A172 (cell line): Measurements from ENCODE around the gene ANO5. TPM values are rescaled to one million over a fixed set of nuclear protein-coding genes. Genes with fewer than 3 reads are reported as not detected.

Source experiments
- DNase-seq: peaks from one replicate; pipeline ENCODE4 v3.0.0-alpha.2; 2015; ENCODE audit warnings: low spot score
- total RNA-seq: library from RNA; depleted of rRNA; stranded (reverse); fragments of >200 nt; shearing (Covaris generic); gene quantifications from 2 replicates; pipeline ENCODE4 v1.2.3, GENCODE V29; 2014; rRNA removed

ANO5 gene, protein sequence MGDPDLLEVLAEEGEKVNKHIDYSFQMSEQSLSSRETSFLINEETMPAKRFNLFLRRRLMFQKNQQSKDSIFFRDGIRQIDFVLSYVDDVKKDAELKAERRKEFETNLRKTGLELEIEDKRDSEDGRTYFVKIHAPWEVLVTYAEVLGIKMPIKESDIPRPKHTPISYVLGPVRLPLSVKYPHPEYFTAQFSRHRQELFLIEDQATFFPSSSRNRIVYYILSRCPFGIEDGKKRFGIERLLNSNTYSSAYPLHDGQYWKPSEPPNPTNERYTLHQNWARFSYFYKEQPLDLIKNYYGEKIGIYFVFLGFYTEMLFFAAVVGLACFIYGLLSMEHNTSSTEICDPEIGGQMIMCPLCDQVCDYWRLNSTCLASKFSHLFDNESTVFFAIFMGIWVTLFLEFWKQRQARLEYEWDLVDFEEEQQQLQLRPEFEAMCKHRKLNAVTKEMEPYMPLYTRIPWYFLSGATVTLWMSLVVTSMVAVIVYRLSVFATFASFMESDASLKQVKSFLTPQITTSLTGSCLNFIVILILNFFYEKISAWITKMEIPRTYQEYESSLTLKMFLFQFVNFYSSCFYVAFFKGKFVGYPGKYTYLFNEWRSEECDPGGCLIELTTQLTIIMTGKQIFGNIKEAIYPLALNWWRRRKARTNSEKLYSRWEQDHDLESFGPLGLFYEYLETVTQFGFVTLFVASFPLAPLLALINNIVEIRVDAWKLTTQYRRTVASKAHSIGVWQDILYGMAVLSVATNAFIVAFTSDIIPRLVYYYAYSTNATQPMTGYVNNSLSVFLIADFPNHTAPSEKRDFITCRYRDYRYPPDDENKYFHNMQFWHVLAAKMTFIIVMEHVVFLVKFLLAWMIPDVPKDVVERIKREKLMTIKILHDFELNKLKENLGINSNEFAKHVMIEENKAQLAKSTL
- total RNA-seq: 0.02 and 0.14 TPM in 2 replicates

DNA sequence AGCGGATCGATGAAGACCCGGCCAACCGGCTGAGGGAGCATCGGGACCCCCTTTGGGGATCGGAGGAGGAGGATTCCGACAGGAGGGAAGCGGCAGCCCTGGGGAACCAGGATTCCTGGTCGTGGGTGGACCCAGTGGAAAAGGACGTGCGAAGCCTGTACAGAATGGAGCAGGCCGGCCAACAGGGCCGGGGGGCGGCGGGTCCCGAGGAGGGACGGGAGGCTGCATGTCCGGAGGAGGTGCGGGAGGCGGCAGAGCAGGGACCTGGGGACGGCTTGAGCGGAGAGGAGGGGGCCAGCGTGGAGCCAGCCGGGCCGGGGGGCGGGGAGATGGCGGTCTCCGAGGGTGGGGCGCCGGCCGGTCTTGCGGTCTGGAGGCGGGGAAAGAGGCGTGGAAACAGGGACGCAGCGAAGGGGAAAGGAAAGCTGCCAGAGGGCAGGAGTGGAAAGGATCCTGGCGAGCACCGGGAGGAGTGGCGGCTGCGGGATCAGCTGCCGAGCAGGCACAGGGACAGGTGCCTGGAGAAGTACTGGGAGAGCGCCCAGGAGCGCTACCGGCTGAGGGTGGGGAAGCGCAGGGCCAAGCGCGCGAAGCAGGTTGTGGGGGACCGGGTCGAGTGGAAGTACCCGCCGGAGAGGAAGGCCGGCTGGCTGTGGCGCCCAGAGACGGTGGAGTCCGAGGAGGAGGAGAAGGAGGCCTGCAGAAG, at the start of gene ANO5:
TSS of gene ANO5 (plus strand) at position 444 of the 706 bp plus-strand sequence. CDS start 408 bp downstream, outside the sequence.
- no peak for DNase-seq

DNA sequence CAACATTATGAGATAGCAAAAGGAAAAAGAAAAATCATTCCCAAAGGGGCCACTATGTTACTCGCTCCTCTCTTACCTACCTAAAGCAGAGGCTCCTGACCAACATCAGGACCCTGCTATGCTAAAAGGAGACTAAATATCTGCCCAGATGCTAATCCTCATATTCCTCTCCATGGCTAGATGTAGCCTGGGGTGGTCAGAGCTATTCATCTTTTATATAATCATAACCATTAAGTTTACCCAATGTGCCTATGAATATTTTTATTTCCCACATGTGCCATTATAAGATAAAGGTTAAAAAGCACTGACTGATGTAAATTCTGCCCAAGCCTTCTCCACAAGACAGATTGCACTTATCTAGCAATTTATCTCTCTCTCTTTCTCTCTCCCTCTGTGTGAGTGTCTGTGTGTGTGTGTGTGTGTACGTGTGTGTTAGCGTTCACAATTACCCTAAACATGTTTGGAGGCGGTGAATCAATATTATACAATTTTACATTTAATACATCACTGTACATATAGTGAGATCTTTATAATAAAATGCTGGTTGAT, 41.2 kb upstream of the ANO5 start:
- no peak for DNase-seq

DNA sequence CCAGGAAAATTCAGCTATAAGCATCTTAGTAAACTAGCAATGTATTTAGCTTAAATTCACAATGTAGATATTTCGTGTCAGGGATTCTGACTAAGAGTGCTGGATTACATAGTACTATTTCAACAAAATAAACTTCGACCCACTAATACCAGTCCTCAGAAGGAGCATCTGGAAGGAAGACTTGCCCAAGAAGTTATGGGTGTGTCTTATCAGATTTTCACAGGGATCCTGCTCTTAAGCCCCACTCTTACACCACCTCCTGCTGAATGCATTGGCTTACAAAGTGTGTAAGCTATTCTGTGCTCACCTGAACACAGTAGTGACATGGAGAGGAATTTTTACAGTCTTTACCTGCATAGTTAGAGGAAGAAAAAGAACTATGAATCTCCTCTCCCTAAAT, 35.4 kb upstream of the ANO5 start:
- DNase-seq: no peak

DNA sequence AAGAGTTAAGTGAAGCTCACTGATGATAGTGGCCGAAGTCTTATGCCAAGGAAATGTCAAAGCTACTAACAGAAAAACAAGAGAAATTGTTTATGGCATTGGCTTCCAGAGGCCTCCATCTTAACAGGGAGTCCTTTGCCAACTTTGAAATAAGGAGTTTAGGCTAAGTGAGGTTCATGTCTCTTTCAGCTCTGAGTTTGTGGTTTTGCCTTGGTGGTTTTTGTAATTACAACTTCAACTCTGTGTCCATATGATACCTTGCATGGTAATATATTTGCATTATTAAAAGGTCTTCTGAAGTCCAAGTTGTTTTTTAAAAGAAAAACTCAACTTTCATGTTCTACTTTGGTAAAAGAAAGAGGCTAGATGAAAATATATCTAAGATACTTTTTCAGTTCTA, 31.4 kb upstream of the ANO5 start:
- no peak for DNase-seq

DNA sequence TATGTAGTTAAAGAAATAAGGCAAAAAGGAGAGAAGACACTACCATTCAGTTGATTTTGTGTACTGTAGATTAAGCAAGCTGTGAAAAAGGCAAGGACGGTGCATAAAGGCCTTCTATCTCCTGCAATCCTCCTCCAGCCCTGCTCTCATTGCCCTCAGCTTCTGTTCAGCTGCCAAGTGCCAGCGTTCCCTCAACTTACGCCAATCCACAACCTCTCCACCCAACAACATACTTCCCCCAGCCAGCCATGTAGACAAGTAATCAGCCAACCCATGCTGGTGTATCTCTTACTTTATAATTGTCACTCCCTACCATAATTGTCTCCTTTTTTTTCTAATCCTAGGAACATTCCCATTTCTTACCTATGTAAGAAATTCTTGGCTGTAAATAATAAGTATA, 30.1 kb upstream of the ANO5 start:
- DNase-seq: no peak

DNA sequence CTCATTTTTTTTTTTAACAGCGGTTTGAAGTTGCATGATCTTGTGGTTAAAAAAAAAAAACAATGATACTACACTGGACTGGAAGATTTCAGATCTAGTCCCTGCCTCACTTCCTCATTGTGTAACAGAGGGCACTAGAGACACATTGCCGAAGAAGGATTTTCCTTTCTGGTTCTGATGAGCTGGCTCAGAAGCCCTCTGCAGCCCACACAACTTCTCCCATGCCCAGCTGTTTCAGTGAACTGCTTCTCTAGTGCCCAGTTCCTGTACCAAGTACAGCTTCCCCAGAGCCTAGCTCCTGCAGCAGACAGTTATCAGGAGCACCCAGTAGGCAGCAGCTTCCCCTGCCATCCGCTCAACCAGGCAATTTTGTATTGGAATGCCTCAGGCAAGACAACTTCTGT, 29.5 kb upstream of the ANO5 start:
- DNase-seq: no peak

DNA sequence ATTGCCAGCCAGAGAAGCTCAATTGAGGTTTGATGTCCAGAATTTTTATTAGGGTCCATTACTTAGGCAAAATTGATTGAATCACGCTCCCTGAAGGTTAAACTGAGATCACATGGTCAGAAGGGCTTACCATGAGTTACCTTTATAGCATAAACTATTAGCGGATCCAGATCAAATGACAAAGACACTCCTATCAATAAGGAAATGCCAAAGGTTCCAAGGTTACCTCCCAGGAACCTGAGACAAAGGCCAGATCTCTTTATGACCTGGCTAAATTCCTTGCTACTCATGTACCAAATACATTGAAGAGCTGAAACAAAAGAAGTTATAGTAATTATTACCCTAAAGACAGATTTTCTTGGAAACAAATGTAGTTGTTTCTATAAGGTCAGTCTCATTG, 27.8 kb upstream of the ANO5 start:
- no peak for DNase-seq

DNA sequence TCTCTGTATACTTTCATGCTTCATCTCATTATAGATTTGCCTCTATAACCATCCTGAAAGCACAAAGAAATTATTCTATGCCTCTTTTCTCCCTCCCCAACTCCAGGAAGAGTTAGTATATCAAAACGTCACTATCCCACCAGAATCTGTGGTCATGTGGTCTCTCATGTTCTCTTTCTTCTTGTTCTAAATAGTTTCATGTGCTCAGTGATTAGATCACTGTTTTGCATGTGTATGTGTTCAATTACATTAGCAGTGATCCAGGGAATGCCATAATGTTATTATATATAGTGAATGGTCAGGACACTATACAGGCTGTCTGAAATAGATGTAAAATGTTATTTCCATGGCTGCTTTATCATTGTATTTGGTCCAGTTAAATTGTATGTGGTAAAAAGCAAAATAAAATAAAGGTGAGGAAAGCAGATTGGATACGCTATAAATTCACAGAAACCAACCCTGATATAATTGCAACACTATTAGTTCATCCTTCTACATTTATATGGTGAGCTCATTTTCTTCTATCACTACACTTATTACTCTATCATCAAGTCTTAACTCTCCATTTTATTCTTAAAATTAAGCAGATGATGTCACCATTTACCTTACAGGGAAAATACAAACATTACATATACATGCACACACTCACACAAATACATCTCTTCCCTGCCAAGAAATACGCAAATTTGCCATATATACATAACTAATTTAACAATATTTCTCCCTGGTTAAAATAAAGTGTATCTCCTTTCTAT, 26.9 kb upstream of the ANO5 start:
- no peak for DNase-seq

DNA sequence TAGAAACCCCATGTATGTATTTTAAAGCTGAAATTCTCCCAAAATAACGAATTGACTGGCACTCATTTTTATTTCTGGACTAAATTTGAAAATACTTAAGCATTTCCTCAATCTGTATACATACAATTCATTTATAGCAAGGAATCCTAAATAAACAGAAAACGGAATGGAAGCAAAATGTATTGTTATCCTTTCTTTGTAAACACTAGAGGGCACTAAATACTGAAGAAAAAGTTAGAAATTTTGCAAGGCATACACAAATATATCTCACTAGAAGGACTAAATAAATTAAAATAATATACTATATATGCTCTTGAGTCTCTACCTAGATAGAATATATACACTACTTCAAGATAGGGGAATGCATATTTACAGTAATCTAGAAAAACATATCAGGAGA, 23.1 kb upstream of the ANO5 start:
- no peak for DNase-seq

DNA sequence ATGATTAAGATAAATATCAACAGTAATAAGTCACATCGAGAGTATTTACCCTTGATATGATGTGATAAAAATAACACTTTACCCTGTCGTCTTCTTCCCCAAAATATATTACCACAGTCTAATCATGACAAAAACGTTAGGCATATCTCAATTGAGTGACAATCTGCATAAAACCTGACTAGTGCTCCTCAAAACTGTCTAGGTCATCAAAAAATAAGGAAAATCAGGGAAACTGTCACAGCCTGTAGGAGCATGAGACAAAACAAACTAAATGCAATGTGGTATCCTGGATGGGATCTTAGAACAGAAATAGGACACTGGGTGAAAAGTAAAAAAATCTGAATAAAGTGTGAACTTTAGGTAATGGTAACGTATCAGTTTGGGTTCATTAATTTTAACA, 19.4 kb upstream of the ANO5 start:
- DNase-seq: no peak

DNA sequence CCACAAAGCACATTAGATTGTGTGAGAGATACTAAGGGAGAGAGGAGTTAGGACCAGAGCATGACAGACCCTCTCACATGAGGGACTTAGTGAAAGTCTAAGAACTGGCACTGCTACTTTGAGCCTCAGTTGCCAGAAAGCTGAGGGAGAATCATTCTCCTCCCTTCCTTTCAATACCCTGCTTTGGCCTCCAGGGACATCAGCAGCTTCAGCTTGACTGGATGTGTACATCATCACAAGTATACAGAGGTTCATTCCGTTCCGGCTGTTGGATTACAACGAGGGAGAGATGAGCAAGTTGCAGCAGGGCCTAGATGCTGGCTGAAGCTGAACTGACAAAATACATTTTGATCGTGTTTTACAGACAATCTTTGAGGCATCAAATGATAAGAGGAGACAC, 15.7 kb upstream of the ANO5 start:
- DNase-seq: no peak

DNA sequence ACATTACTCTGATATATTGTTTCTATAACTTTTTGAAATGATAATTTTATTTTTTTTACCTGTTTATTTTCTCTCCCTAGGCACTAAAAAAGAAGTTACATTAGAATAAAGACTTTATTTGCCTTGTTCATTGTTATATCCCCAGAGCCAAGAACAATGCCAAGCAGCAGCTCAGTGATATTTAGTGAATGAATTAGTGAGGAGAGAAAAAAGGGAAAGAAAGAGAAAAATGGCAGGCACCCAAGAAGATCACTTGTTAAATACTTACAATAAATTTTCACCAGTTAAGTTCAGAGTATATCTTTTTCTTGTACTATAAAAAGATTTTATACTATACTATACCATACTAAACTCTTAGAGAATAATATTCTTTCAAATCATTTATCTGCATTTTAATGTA, 13.3 kb upstream of the ANO5 start:
- no peak for DNase-seq

DNA sequence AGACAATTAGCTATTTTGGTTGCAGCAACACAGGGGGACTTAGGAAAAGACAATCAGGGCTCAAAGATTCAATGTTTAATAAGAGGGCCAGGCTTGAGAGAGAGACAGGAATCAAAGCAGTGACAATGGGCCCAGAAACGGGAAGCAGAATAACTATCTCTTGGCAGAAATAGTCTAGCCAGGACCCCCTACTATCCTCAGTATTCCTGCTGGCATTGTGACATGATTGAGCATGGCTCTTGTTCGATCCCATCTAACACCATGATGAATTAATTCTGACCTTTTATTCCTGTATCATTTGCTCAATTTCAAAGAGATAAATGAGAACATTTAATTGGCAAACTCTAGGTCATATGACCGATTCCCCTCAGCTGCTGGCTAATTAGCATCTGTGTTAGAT, 12.8 kb upstream of the ANO5 start:
- DNase-seq: no peak

DNA sequence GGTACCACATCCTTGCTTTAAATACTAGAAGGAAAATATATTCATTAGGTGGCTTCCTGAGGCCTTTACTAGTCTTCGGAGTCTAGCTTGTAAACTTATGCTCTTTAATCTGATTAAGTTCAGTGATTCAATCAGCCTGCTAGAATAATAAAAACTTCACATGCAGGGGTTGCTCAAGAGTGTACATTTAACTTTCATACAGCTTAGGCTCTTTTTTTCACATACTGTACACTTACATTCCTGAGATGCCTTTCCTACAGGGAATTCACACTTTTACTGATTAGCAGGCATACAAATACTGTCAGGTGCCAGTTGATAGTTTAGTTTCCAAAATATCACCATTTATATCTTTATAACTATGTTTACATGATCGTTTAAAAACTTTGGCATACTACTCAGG, 3.2 kb upstream of the ANO5 start:
- DNase-seq: no peak

DNA sequence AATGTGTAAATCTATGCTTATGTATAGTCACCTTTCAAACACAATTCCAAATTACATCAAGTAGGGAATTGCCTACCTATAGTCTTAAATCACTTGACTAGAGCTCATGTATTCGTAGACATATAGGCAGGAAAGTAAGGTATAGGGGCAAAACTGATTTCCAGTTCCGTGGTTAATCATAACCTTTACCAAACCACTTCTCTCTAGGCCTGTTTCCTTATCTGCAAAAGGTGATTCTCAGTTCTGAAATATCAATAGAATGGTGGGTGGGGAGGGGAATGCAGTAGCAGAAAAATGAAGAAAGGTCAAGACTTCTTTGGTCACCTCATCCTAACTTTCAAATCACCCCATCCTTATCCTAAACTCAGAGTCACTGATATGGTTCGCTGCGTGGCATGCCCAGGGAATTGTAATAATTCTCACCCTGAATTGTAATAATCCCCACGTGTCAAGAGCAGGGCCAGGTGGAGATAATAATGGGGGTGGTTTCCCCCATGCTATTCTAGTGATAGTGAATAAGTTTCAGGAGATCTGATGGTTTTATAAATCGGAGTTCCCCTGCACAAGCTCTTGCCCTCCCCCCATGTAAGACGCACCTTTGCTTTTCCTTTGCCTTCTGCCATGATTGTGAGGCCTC, 1.9 kb upstream of the ANO5 start:
- DNase-seq: no peak

DNA sequence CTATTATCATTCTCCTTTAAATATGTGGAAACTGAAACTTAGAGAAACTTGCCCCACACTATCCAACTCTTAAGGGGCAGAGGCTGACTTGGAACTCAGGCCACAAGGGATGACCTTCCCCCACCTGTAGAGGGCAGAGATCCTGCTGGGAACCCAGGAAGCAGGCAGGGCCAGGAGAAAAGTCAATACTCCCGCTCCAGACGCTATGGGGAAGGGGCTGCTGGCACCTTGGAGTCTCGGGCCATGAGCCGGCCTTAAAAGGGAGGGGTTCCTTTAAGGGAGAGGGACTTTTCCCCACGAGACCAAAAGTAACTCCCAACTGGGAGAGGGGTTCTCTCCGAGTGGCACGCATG, 620 bp upstream of the ANO5 start:
- DNase-seq: no peak

DNA sequence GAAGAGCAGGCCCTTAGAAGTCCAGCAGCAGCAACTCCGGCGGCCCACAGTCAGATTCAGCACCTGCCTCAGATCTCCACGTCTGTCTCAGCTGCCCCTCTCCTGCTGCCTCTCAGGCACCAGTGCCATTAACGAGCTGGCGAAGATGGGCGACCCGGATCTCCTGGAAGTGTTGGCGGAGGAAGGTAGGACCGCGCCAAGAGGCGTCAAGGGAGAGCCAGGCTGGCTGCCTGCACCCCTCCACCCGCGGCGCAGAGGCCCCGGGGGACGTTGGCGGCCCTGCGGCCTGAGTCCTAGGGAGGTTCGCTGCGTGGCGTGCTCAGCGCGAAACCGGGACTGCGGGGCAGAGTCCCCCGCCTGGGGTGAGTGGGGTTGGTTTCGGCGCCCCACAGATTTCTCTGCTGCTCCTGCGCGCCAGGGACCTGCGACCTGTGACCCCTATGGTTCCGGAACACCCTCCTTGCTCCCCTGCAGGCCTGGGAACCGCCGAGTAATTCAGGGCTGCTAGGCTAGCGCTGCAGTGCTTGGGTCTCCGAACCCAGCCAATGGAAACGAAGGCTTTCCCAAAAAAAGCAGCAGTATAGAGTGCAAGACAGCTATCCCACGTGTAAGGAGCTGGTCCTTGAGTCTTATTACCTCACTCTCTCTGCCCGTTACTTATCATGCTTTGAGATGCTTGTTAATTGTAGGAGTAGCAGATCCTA, 615 bp downstream of the ANO5 start:
- DNase-seq: no peak

DNA sequence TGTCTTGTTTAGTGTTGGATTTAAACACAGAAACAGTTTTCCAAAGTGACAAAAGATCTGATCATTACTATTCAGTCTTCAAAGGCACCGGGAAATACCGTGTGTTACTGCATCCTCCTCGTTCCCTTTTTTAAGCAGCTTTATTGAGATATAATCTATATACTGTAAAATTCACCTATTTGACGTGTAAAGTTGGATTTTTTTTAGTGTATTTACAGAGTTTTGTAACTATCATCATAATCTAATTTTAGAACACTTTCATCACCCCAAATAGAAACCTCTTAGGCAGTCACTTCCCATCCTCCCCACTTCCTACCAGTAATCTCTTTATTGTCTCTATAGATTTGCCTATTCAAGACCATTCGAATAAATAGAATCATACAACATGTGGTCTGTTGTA, 1.4 kb downstream of the ANO5 start:
- no peak for DNase-seq

DNA sequence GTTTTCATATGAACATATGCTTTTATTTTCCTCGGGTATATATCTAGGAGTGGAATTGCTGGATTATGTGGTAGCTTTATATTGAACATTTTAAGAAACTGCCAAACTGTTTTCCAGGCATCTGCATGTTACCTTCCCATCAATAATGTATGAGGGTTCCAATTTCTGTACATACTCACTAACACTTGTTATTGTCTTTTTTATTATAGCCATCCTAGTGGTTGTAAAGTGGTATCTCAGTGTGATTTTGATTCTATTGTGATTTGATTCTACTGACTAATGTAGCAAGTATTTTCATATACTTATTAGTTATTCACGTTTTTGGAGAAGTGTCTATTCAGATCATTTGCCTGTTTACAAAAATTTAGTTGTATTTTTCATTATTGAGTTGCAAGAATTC, 2.0 kb downstream of the ANO5 start:
- no peak for DNase-seq
